Measurements from ENCODE around the gene TRIML1. TPM values are rescaled to one million over a fixed set of nuclear protein-coding genes. Genes with fewer than 3 reads are reported as not detected.

TRIML1 gene
- total RNA-seq, 3 donors from 2014 or later: not detected

- no peak overlapping the region for H3K27ac ChIP-seq
- intact Hi-C loops (cut with DNase I; ENCODE audit: low total_unique reads): no loop called here
- H3K4me3 ChIP-seq: no peak overlapping the region
- DNase-seq (ENCODE audit: low spot score in 2 of 2): no peak
- no peaks in the 10 kb centered on the region for H3K27me3 ChIP-seq
- H3K9me3 ChIP-seq: no peaks in the 10 kb centered on the region
- no peaks in the 10 kb centered on the region for H3K4me1 ChIP-seq
- TF ChIP-seq POLR2AphosphoS5 (IDR thresholded peaks at IDR 0.05): no peak
- no peak for TF ChIP-seq POLR2A (IDR thresholded peaks at IDR 0.05)
- no peak for TF ChIP-seq CTCF (IDR thresholded peaks at IDR 0.05)
- no peaks in the 10 kb centered on the region for H3K36me3 ChIP-seq
These were observed 21.5 kb upstream of the TRIML1 start for GRCh38 chr4:188117631-188118324.

GRCh38 chr4:188121530-188121929 lies 17.7 kb upstream of the TRIML1 start:
- intact Hi-C loops (cut with DNase I; ENCODE audit: low total_unique reads): no loop called here
- TF ChIP-seq POLR2A (IDR thresholded peaks at IDR 0.05) (no peak), POLR2AphosphoS5 (IDR thresholded peaks at IDR 0.05) (no peak), CTCF (IDR thresholded peaks at IDR 0.05) (no peak)
- no peak overlapping the region for H3K27ac ChIP-seq

GRCh38 chr4:188127214-188127874 lies 11.9 kb upstream of the TRIML1 start:
- H3K27me3 ChIP-seq: no peaks in the 10 kb centered on the region

More at GRCh38 chr4:188121530-188121929, 17.7 kb upstream of the TRIML1 start:
- H3K4me1 ChIP-seq: no peaks in the 10 kb centered on the region
- H3K27me3 ChIP-seq: no peaks in the 10 kb centered on the region
- no peak overlapping the region for H3K4me3 ChIP-seq
- no peaks in the 10 kb centered on the region for H3K36me3 ChIP-seq
- H3K9me3 ChIP-seq: no peaks in the 10 kb centered on the region
- no peak for DNase-seq (ENCODE audit: low spot score in 2 of 2)

GRCh38 chr4:188130355-188130754 lies 8.9 kb upstream of the TRIML1 start:
- Histone ChIP-seq H3K9me3 (no peaks in the 10 kb centered on the region), H3K4me1 (no peaks in the 10 kb centered on the region), H3K36me3 (no peaks in the 10 kb centered on the region), H3K27ac (no peak overlapping the region), H3K4me3 (no peak overlapping the region), H3K27me3 (no peaks in the 10 kb centered on the region)
- no peak for DNase-seq (ENCODE audit: low spot score in 2 of 2)
- intact Hi-C loops (cut with DNase I; ENCODE audit: low total_unique reads): no loop called here
- TF ChIP-seq CTCF (IDR thresholded peaks at IDR 0.05) (no peak), POLR2A (IDR thresholded peaks at IDR 0.05) (no peak), POLR2AphosphoS5 (IDR thresholded peaks at IDR 0.05) (no peak)

More at GRCh38 chr4:188127214-188127874, 11.9 kb upstream of the TRIML1 start:
- H3K36me3 ChIP-seq: no peaks in the 10 kb centered on the region
- DNase-seq (ENCODE audit: low spot score in 2 of 2): no peak
- no peaks in the 10 kb centered on the region for H3K9me3 ChIP-seq
- no peak overlapping the region for H3K4me3 ChIP-seq
- no peaks in the 10 kb centered on the region for H3K4me1 ChIP-seq
- TF ChIP-seq POLR2AphosphoS5 (IDR thresholded peaks at IDR 0.05): no peak
- TF ChIP-seq POLR2A (IDR thresholded peaks at IDR 0.05): no peak
- TF ChIP-seq CTCF (IDR thresholded peaks at IDR 0.05): no peak
- intact Hi-C loops (cut with DNase I; ENCODE audit: low total_unique reads): no loop called here
- H3K27ac ChIP-seq: no peak overlapping the region

- H3K36me3 ChIP-seq: no peaks in the 10 kb centered on the region
- DNase-seq (ENCODE audit: low spot score in 2 of 2): no peak
- no peaks in the 10 kb centered on the region for H3K9me3 ChIP-seq
- no peaks in the 10 kb centered on the region for H3K27me3 ChIP-seq
- intact Hi-C loops (cut with DNase I; ENCODE audit: low total_unique reads): no loop called here
- no peak for TF ChIP-seq POLR2A (IDR thresholded peaks at IDR 0.05)
- no peak for TF ChIP-seq POLR2AphosphoS5 (IDR thresholded peaks at IDR 0.05)
- no peak for TF ChIP-seq CTCF (IDR thresholded peaks at IDR 0.05)
- no peak overlapping the region for H3K27ac ChIP-seq
- no peak overlapping the region for H3K4me3 ChIP-seq
- H3K4me1 ChIP-seq: no peaks in the 10 kb centered on the region
These were observed 7.0 kb upstream of the TRIML1 start for GRCh38 chr4:188132232-188132631.
